HG03469 (cell line): ENCODE measurements around the gene SYCP2.

Experiments
- ATAC-seq: cut with Tn5 transposase; IDR thresholded peaks from one replicate; pipeline ENCODE4 v1.9.1; 2021; ENCODE audit warnings: mild to moderate bottlenecking, moderate library complexity, moderate number of reproducible peaks; ENCODE audit not compliant: unreplicated experiment

SYCP2 gene

GRCh38 chr20:59836767-59837166 lies 96.7 kb downstream of the SYCP2 start:
- no peak for ATAC-seq

- no peak for ATAC-seq
Observed at GRCh38 chr20:59835448-59836395, 97.7 kb downstream of the SYCP2 start.

- no peak for ATAC-seq
Observed at GRCh38 chr20:59835057-59835447, 98.4 kb downstream of the SYCP2 start.

DNA sequence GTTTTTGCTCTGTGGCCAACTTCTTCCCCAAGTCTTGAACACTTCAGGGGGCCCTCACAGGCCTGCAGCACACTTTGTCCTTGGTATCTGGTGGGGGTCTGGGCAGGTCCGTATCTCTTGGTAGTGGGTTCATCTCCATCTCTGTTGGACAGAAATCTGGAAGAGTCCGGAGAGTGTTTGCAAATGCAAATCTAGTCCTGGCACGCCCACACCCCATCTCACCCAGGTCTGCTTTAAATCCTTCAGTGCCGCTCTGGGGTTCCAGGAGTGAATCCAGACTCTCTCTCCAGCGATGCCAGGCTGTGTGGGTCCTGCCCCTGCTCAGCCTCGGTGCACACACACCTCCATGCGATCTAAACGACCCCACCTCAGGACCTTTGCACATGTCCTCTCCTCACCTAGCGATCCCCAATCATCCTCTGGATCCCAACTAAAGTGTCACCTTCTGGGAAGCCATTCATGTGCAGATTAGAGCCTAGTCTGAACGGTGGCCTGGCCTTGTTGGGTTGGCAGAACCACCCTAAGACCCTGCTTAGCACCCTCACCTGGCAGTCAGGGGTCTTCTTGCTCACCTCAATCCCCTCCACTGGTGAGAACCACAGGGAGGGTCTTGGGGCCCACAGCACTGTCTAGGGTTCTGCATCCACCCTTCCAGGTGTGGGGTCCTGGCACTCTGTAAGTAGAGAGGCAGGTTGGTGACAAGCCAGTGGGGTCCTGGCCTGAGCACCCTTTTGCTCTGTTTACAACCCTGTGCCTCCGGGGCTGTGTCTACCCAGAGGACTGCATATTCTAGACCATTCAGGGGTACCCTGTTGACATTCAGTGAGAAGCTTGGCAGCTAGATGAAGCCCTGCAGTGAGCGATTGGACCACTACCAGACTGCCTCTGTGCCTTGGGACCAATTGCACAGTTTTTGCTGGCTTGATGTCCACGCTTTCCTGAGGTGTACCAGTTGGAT lies 100.8 kb downstream of the SYCP2 start:
- no peak for ATAC-seq

- ATAC-seq, result no peak
Observed at GRCh38 chr20:59831916-59832270, 101.5 kb downstream of the SYCP2 start.

DNA sequence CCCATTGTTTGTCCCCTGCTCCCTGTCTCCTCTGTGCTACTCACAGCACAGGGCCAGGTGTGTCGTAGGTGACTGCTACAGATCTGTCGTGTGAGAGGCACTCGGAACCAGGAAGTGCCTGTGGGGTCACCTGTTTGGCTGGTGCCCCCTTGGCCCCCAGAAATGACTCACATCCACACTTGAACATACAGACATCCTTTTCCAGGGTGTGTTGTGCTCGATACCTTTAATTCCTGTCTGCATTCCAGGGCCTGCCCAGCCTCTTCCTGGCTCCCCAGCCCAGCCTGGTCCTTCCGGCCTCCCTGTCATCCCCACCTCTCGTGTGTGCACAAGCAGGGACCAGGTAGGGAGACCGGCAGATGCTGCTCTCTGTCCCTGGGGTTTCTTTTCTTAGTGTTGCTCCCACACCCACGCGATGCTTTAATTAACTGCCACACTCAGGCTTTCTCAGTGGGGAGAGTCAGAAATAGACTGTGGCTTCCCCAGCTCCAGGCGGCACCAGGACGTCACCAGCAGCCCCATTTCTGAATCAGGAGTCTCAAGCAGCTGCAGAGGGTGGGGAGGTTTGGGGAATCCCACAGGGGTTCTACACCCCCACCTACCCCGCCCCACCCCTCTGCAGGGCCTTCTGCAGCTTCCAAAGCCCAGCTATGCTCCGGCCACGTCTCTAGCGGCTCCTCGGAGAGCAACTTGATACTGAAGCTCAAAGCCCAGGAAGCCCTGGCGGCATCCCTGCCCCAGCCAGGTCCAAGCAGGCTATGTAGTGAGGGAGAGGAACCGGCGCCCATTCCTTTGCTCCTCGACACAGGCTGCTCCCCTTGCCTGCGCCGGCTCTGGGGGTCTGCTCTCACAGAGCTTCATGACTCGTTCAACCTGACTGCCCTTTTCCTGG lies 102.2 kb downstream of the SYCP2 start:
- no peak for ATAC-seq

GRCh38 chr20:59830665-59831023 lies 102.8 kb downstream of the SYCP2 start:
- ATAC-seq, result no peak

GRCh38 chr20:59829786-59830664 lies 103.4 kb downstream of the SYCP2 start:
- ATAC-seq, result no peak

- ATAC-seq, result no peak
Observed at GRCh38 chr20:59829054-59829785, 104.2 kb downstream of the SYCP2 start.

- no peak for ATAC-seq
Observed at GRCh38 chr20:59828125-59829053, 105.0 kb downstream of the SYCP2 start.

DNA sequence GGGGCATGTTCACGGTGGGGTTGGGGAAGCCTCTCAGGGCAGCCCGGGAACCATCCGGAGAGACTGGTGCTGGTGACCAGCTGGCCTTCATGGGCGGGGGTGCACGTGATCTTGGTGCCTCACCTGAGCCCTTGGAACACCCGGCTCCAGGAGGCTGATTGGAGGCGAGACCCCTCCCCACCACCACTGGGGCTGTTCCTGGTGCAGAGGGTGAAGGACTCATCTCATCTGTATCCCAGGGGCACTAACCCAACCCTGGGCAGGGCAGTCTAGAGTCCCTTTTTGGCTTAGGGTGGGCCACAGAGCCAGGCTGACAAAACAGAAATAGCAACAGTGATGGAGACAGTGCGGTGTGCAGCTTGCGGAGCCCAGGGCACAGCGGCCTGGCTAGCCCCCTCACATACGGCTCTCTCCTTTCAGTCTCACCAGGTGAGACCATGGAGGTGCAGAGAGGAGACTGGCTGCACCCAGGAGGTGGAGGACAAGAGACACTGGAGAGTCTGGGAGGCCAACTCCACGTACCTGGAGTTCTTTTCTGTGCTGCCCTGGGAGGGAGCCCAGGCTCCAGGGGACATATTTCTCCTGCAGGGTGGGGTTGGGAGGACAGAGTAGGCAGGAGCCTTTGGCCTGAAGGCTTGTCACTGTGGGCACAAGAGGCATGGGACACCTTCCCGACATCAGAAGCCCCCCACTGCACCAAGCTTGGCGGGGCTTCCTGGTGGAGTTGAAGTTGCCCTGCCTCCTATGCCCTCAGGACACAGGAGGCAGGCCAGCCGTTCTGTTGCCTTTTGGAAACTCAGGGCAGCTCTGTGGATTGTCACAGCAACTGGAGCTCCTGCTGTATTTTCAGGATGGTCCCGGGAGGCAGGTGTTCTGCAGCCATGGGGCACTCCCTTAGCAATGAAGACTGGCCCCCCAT lies 106.0 kb downstream of the SYCP2 start:
- ATAC-seq, result no peak

GRCh38 chr20:59825944-59826759 lies 107.3 kb downstream of the SYCP2 start:
- ATAC-seq, result no peak

DNA sequence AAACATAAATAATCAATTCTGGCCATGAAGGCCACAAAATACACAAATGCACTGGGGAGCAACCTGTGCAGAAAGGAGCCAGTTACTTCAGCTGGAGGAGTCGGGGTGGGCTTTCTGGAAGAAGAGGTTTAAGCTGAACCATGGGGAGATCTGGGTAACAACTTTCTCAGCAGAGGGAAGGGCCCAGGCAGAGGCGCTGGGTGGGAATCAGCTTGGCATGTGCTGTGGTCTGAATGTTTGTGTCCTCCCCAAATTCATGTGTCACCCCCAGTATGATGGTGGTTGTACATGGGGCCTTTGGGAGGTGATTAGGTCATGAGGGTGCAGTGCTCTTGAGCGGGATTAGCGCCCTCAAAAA lies 107.9 kb downstream of the SYCP2 start:
- ATAC-seq, result no peak

DNA sequence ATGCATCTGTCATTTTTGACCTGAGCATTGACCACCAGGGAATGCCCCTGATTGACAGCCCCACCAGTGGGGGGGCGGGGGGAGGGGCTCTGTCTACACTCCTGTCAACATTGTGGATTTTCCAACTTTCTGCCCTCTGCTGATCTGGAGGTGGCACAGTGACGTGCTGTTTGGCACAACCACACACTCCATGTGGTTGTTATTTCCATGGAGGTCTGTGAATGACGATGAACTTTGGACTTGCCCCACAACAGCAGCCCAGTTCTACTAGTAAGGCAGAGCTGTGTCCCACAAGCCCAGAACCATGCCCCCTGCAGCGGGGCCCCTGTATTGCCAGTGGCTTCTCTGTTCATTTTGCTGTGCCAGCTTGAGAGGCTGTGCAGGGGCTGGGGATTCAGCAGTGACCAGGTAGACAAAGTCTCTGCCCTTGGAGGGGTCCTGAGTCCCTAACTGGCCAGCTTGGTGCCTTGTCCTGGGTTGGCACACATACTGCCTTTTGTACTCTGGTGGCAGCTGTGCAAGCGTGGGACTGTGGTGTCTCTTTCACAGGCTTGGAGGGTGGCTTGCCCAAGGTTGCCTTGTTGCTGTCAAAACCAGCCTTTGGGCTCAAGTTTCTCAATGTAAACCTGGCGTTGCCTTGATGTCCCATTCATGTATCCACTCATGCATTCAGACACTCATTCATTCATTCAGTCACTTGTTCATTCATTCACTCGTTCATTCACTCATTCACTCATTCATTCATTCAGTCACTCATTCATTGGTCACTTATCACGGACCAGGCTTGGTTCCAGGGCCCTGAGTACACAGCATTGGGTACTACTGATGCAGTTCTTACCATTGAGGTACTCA lies 108.5 kb downstream of the SYCP2 start:
- ATAC-seq, result no peak
